GM13977 (cell line): ENCODE results near the gene MYMX.

Experiments
- DNase-seq: peaks from one replicate; pipeline ENCODE4 v3.0.0; 2012; ENCODE audit warnings: low spot score
- CTCF ChIP-seq: IDR thresholded peaks from 2 replicates; pipeline ENCODE4 v1.5.1; 2012; ENCODE audit warnings: mild to moderate bottlenecking, control low read depth; ENCODE audit not compliant: insufficient read depth; ENCODE audit errors: extremely low read depth, missing control alignments
- in situ Hi-C: fragments of 300-500 bp; cut with MboI; formaldehyde crosslinking; loops from one replicate; pipeline ENCODE4 v1.12.0; 2022; ENCODE audit warnings: low sequenced_read_pairs, low pct_unique_long_range_greater_than_20kb, mixed read lengths, inconsistent platforms; ENCODE audit not compliant: unreplicated experiment

The MYMX gene

GRCh38 chr6:44219815-44220784 lies 3.4 kb downstream of the MYMX start:
- TF ChIP-seq CTCF = no peak
- no peak for DNase-seq
- in situ Hi-C loops = no loop called here

- DNase-seq = no peak
- no peak for TF ChIP-seq CTCF
- in situ Hi-C loops = no loop called here
Observed at GRCh38 chr6:44220913-44221290, 4.2 kb downstream of the MYMX start.

GRCh38 chr6:44221291-44221960 lies 4.7 kb downstream of the MYMX start:
- peak; percentile 92 for TF ChIP-seq CTCF
- in situ Hi-C loops = no loop called here
- DNase-seq = peak; percentile 86

- in situ Hi-C loops = no loop called here
- TF ChIP-seq CTCF = no peak
- no peak for DNase-seq
Observed at GRCh38 chr6:44221961-44222335, 5.2 kb downstream of the MYMX start.

- in situ Hi-C loops = no loop called here
- TF ChIP-seq CTCF = no peak
- DNase-seq = no peak
Observed at GRCh38 chr6:44222486-44223318, 6.0 kb downstream of the MYMX start.

GRCh38 chr6:44223319-44224028 lies 6.7 kb downstream of the MYMX start, which contains the start of gene SLC29A1:
Gene SLC29A1, plus strand, starts transcription at chr6:44223595. Its CDS starts 3,719 bp downstream, at chr6:44227314.
- DNase-seq = peak; percentile 96
- peak; percentile 19 for TF ChIP-seq CTCF
- in situ Hi-C loops = no loop called here
